GM19035 (cell line): ENCODE measurements around the gene PTPRO.
A peak's percentile ranks its signal among the peaks of the same experiment; 100 is the strongest.

Experiments
- ATAC-seq: cut with Tn5 transposase; IDR thresholded peaks from one replicate; pipeline ENCODE4 v1.9.1; 2021; ENCODE audit not compliant: unreplicated experiment

Gene PTPRO

GRCh38 chr12:15443611-15444010 lies 121.3 kb downstream of the PTPRO start:
- ATAC-seq = no peak

- ATAC-seq = no peak
Measured at GRCh38 chr12:15444523-15444922, 122.2 kb downstream of the PTPRO start.

DNA sequence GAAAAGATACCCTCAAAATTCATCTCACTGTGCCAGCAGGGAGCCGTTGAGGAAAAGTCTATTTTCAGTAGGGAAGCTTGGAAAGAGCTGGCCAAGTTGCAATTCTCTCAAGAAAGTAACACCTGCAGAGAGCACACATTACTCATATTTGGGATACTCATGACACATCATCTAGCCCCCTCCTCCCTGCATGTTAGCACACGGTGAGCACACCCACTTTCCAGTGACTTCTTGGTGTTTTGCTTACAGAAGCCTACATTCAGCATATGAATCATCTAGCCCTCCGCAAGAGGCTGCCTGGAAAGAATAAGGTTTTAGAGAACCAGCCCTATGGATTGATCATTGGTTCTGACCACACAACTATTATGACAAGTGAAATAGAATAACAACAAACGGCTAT lies 124.5 kb downstream of the PTPRO start:
- no peak for ATAC-seq

- ATAC-seq = peak; percentile 69
Measured at GRCh38 chr12:15453613-15454012, 131.3 kb downstream of the PTPRO start.

DNA sequence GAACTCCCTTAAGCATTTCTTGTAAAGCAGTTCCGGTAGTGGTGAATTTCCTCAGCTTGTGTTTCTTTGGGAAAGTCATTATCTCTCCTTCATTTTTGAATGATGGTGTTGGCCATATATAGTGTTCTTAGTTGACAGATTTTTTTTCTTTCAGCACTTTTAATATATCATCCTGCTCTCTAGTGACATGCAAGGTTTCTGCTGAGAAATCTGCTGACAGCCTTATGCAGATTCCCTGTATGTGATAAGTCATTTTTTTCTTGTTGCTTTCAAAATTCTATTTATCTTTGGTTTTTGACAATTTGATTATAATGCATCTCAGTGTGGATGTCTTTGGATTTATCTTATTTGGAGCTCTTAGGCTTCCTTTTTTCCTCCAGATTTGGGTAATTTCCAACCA lies 135.7 kb downstream of the PTPRO start:
- no peak for ATAC-seq

DNA sequence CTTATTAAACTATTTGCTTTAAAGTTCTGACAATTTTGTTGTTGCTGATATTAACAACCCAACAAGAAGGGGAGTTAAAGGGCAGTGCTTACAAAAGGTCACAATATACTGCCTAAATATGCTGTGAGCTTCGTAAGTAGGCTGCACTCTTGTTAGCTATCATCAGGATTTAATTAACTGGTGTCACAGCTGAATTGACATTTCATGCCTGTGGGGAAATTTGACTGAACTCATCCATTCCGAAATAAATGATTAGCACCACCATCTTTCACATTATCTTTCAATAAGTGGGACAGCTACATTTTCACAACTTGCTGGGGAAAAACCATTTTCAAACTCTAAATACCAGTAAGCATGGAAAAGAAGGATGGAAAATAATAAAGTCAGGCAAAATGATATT lies 146.6 kb downstream of the PTPRO start:
- no peak for ATAC-seq

DNA sequence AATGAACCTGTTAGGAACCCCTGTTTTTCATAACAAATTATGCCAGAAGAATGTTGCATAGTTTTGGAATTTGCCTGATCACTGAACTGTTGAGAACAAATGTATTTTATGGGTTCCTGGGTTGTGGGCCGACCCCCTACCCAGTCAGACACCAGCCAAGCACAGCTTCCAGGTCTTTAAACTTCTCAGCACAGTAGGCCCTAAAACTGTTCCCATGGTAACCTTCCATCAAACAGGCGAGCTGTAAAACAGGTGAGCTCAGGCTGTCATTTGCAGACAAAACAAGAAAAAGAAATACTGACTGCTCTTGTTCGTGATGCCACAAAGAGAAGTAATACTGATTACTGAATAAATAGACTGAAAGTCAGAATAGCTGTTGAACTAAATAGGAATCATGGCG lies 147.0 kb downstream of the PTPRO start:
- no peak for ATAC-seq

- no peak for ATAC-seq
Measured at GRCh38 chr12:15472036-15472435, 149.7 kb downstream of the PTPRO start.

DNA sequence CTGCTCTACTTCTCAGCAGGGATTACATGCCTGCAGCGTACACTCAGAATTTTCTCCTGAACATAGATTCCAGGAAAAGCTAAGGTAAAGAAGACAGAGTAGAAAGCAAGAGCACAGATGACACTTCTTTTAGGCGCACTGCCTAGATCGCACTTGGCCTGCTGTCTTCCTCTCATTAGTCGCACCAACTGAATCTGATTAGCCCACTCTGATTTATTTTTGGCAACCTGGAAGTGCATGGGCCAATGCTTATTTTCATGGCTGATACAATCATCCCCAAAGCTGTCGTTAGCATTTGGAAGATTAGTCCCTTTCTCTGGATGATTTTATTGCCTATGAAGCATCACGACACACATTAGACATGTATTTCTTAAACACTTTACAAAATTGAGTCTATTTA lies 152.5 kb downstream of the PTPRO start:
- ATAC-seq = no peak

- no peak for ATAC-seq
Measured at GRCh38 chr12:15477761-15478160, 155.5 kb downstream of the PTPRO start.

DNA sequence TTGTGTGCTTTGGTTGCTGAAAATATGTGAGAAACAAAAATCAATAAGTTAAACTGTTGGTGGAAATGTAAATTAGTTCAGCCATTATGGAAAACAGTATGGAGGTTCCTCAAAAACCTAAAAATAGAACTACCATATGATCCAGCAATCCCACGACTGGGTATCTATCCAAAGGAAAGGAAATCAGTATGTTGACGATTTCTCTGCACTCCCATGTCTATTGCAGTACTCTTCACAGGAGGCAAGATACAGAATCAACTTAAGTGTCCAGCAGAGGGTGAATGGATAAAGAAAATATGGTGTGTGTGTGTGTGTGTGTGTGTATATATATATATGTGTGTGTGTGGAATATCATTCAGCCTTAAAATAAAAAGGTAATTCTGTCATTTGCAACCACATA lies 159.5 kb downstream of the PTPRO start:
- no peak for ATAC-seq

- no peak for ATAC-seq
Measured at GRCh38 chr12:15485466-15485865, 163.2 kb downstream of the PTPRO start.

- no peak for ATAC-seq
Measured at GRCh38 chr12:15486859-15487258, 164.6 kb downstream of the PTPRO start.

DNA sequence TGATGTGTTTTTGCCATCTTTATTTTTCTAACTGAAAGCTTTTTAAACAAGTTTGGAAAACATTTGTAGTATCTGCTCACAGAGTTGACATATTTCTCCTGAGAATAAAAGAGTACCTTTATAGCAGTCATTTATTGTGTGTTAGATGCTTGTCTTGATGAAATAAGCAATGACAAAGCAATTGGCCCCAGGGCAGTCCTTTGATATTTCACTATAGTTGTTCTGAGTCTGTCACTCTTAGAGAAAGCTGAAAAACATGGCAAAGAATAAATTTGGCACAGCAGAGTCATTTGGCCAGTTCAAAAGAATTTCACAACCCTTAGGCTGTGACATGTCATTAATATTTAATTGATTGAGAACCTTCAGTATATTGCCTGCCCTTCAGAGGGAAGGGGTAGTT lies 166.2 kb downstream of the PTPRO start:
- no peak for ATAC-seq

GRCh38 chr12:15494329-15495046 lies 172.2 kb downstream of the PTPRO start:
- ATAC-seq = peak; percentile 82

- no peak for ATAC-seq
Measured at GRCh38 chr12:15495746-15496145, 173.4 kb downstream of the PTPRO start.

DNA sequence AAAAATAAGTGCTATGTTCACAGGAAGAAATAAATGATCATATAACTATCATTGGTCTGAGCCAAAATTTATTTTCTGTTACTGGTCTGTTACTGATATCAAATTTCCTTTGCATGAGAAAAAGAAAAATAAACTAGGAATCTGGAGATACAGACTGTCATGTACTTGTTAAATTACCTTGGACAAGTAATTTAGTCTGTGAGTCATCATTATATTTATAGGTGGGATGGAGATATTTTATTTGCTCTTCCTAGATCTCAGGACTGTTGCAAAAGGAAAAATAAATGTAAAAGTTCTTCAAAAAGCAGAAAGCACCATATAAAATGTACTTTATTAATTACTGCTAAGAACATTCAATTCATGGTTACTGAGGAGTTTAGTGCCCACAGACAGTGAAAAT lies 174.4 kb downstream of the PTPRO start:
- no peak for ATAC-seq

DNA sequence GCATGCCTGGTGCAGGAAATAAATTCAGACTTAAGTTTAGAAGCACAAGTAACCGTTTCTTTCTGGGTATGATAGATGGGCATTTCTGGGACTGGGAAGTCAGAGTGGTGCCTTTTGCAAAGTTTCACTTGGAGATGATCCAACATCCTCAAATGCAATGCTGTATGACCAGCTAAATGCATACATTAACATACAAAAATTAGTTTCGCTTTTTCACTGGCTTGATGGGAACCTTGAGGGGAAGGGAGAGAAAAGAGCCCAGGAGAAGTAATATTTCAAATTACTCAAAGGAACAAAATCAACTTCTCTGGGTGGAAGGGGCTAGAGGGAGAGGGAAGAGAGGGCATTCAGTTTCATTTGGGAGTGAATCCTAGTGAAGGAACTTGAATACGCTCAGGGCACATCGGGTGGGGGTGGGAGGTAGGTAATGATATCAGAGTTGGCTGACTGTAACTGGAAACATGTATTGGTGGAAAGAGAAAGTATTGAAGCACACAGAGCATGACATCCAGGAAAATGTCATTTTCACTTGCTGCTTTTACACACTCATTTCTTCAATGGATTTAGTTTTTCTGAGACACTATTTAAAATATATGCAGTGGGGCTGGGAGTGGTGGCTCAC lies 175.5 kb downstream of the PTPRO start:
- no peak for ATAC-seq

DNA sequence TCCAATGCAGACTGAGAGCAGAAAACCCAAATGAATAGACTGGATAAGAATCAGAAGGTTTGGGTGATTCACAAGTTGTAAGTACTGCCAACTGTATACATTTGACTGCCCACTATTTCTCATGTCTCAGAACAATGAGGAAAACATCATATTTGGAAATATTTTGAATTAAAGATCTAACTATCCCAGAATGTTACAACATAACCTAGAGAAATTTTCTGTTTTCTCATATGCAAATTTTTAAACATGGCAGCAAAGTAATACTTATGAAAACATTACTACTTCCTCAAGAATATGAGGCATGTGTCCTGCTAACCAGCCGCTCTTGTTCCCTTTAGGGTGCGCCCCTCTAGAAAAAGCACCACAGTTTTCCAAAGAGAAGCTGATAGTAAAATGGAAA lies 179.9 kb downstream of the PTPRO start:
- ATAC-seq = no peak

DNA sequence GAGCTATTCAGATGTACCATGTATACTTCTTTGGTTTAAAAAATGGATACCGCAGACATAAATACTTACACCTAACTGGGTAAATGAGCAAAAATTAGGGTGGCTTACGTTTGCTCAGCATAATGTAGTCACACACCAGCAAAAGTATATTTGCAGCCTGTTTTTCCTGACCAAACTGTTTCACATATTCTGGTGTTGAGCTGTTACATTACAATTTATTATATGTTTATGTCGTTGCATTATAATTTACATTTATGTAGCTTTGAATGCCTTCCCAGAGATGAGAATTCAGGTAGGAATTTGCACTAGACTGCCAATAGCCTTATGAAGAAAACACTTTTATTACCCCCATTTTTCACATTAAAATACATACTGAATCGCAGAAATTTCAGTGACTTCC lies 183.3 kb downstream of the PTPRO start:
- no peak for ATAC-seq

- ATAC-seq = no peak
Measured at GRCh38 chr12:15515010-15515409, 192.7 kb downstream of the PTPRO start.

GRCh38 chr12:15520083-15520482 lies 197.8 kb downstream of the PTPRO start:
- ATAC-seq = no peak

GRCh38 chr12:15520844-15521243 lies 198.5 kb downstream of the PTPRO start:
- no peak for ATAC-seq
